ENCODE results near the gene MAD1L1. TPM values are rescaled to one million over a fixed set of nuclear protein-coding genes. Genes with fewer than 3 reads are reported as not detected.

MAD1L1 gene
- total and polyA plus RNA-seq, 2 of the 13 experiments (the other 11 are each of a cell fraction or from before 2014, with no cell fraction given), result 17.4 to 64.7 TPM

DNA sequence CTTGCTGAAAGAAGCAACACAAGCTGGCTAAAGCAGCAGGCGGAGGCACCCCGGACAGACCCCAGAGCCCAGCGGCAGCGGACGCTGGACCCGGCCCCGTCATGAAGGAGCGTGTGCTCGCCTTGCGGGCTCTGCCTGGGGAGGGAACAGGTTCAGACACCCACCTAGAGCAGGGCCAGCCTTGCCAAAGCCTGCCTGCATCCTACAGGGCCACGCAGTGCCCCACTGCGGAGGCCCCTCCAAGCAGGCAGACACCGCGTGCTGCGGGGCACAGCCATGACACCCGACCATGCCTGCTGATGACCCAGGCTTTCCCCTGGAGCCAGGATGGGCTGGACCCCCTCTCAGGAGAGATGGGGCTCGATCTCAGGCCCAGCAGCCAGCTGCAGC is 91.7 kb downstream of the MAD1L1 start (continued):
- TF ChIP-seq SOX6 (IDR thresholded peaks at IDR 0.05), result no peak
- TF ChIP-seq SOX6 (CRISPR knock-in tag; IDR thresholded peaks at IDR 0.05), result no peak
- TF ChIP-seq, protein P1, sequence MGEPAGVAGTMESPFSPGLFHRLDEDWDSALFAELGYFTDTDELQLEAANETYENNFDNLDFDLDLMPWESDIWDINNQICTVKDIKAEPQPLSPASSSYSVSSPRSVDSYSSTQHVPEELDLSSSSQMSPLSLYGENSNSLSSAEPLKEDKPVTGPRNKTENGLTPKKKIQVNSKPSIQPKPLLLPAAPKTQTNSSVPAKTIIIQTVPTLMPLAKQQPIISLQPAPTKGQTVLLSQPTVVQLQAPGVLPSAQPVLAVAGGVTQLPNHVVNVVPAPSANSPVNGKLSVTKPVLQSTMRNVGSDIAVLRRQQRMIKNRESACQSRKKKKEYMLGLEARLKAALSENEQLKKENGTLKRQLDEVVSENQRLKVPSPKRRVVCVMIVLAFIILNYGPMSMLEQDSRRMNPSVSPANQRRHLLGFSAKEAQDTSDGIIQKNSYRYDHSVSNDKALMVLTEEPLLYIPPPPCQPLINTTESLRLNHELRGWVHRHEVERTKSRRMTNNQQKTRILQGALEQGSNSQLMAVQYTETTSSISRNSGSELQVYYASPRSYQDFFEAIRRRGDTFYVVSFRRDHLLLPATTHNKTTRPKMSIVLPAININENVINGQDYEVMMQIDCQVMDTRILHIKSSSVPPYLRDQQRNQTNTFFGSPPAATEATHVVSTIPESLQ (CRISPR knock-in tag; conservative IDR thresholded peaks at IDR 0.05), result no peak
- TF ChIP-seq HES4 (CRISPR knock-in tag; IDR thresholded peaks at IDR 0.05; ENCODE audit: borderline replicate concordance), result no peak
- TF ChIP-seq ZSCAN12 (CRISPR knock-in tag; IDR thresholded peaks at IDR 0.05), result no peak
- TF ChIP-seq AGO2 (optimal IDR thresholded peaks at IDR 0.05; ENCODE audit: low read depth, low read length), result no peak
- TF ChIP-seq, protein P2, sequence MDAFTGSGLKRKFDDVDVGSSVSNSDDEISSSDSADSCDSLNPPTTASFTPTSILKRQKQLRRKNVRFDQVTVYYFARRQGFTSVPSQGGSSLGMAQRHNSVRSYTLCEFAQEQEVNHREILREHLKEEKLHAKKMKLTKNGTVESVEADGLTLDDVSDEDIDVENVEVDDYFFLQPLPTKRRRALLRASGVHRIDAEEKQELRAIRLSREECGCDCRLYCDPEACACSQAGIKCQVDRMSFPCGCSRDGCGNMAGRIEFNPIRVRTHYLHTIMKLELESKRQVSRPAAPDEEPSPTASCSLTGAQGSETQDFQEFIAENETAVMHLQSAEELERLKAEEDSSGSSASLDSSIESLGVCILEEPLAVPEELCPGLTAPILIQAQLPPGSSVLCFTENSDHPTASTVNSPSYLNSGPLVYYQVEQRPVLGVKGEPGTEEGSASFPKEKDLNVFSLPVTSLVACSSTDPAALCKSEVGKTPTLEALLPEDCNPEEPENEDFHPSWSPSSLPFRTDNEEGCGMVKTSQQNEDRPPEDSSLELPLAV (CRISPR knock-in tag; conservative IDR thresholded peaks at IDR 0.05; ENCODE audit: low read depth), result no peak
- no peak for TF ChIP-seq ZNF12 (CRISPR knock-in tag; IDR thresholded peaks at IDR 0.05)

DNA sequence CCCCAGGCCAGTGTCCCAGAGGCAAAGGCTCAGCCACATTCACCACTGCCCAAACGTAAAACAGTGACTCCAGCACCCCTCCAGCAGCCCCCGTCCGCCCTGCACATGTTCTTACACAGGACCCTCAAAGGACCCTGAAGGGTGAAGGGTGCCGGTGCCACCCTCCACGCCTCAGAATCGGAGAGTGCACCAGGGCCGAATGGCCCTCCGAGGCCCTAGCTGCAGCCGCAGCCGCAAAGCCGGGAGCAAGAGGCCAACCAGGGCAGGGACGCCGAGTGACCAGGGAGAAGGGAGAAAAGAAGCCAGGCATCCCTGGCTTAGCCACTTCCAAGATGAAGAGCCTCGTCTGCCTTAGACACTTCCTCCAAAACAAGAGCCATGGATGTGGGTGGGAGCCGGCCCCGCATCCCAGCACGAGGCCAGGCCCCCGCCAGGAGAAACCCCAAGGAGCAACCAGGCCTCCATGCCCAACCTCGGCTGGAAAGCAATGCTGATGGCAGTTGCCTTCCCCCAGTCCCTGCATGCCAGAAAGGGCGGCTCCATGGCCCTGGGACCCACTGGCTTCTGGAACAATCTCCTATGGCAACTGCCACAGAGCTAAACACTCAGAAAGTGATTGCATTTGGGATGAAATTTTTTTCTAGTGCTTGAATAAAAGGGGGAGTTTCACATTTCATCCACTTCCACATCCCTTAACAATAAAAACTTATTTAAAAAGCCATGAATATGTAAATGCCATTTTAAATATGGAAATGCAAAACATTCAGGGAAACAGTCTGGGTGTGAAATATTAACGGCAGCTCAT is 92.3 kb downstream of the MAD1L1 start:
- Histone ChIP-seq H2AFZ (ENCODE audit: low read length) (no peak overlapping the region), H3K4me2 (ENCODE audit: low read depth, low read length) (no peak overlapping the region), H3K79me2 (ENCODE audit: insufficient read depth, low read length) (no peaks in the 10 kb centered on the region), H3K27ac (ENCODE audit: extremely low read length, insufficient read depth, low read length) (no peak overlapping the region), H4K20me1 (ENCODE audit: insufficient read depth, low read length) (no peaks in the 10 kb centered on the region), H3K9ac (ENCODE audit: insufficient read depth, low read depth, low read length) (no peak overlapping the region), H3K4me1 (ENCODE audit: insufficient read depth, low read length) (no peaks in the 10 kb centered on the region), H3K27me3 (ENCODE audit: control insufficient read depth in 1 of 2, insufficient read depth in 2 of 2, low read length in 2 of 2) (no peaks in the 10 kb centered on the region), H3K36me3 (replicated peaks in 1 of 2; ENCODE audit: control insufficient read depth in 1 of 2, insufficient read depth in 2 of 2, low read length in 2 of 2) (peaks cover 16 to 46% of the 10 kb centered on the region in 2 experiments), H3K9me3 (ENCODE audit: low read length) (no peaks in the 10 kb centered on the region), H3K4me3 (replicated peaks in 1 of 3; ENCODE audit: insufficient read depth in 1 of 3, low read depth in 2 of 3, low read length in 3 of 3) (no peak overlapping the region)
- ATAC-seq (no peak), DNase-seq (ENCODE audit: low spot score) (no peak), FAIRE-seq (no peak)
- POLR2A ChIA-PET, result no interaction called here
- no TSS peak for BruUV-seq (replicated peaks)
- CTCF ChIA-PET (ENCODE audit: low intra/inter-chr PET ratio, low total read pairs), result no interaction called here
- WGBS (ENCODE audit: low lambda C conversion rate), result 97% methylated on average over 17 of the region's 21 CpGs
- in situ Hi-C loops (cut with HindIII; ENCODE audit: extremely low pct_ligation_motif_present, low pct_unique_long_range_greater_than_20kb) (no loop called here), intact Hi-C loops (cut with micrococcal nuclease; ENCODE audit: unreplicated experiment) (no loop called here)
- no peak for TF ChIP-seq ZNF674 (CRISPR knock-in tag; IDR thresholded peaks at IDR 0.05; ENCODE audit: low read depth)
- TF ChIP-seq, protein P3, sequence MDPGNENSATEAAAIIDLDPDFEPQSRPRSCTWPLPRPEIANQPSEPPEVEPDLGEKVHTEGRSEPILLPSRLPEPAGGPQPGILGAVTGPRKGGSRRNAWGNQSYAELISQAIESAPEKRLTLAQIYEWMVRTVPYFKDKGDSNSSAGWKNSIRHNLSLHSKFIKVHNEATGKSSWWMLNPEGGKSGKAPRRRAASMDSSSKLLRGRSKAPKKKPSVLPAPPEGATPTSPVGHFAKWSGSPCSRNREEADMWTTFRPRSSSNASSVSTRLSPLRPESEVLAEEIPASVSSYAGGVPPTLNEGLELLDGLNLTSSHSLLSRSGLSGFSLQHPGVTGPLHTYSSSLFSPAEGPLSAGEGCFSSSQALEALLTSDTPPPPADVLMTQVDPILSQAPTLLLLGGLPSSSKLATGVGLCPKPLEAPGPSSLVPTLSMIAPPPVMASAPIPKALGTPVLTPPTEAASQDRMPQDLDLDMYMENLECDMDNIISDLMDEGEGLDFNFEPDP (CRISPR knock-in tag; conservative IDR thresholded peaks at IDR 0.05), result no peak
- TF ChIP-seq ZNF253 (CRISPR knock-in tag; IDR thresholded peaks at IDR 0.05; ENCODE audit: borderline replicate concordance), result no peak
- TF ChIP-seq ZNF33B (CRISPR knock-in tag; IDR thresholded peaks at IDR 0.05), result no peak
- no peak for TF ChIP-seq ZNF30 (CRISPR knock-in tag; IDR thresholded peaks at IDR 0.05)
- no peak for TF ChIP-seq ARNT (IDR thresholded peaks at IDR 0.05)
- TF ChIP-seq RXRA (CRISPR knock-in tag; IDR thresholded peaks at IDR 0.05), result no peak
- TF ChIP-seq, protein P4, sequence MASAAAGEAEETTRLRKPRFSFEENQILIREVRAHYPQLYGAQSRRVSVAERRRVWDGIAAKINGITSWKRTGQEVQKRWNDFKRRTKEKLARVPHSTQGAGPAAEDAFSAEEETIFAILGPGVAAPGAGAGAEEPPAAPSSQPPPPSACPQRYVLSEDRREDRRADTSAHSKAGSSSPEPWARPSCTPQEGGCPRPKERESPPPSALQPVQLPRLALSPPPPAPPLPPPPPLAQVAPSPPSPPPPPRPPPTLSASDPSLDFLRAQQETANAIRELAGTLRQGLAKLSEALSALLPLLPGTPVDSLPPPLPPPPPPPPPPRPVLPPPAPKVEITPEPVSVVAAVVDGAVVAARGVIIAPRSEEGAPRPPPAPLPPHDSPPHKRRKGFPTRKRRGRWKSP (CRISPR knock-in tag; IDR thresholded peaks at IDR 0.05), result no peak
- TF ChIP-seq PAX8 (CRISPR knock-in tag; IDR thresholded peaks at IDR 0.05; ENCODE audit: borderline replicate concordance), result no peak
- no peak for TF ChIP-seq ZNF225 (CRISPR knock-in tag; IDR thresholded peaks at IDR 0.05)

Data from HepG2 (cell line).